Effector memory CD8-positive, alpha-beta T cell (primary cell): ENCODE results near the gene KCNQ1.

Experiments used
- ATAC-seq: fragments of 150-1000 bp; cut with Tn5 transposase; replicated peaks from 2 replicates; pipeline ENCODE4 v1.10.0; 2021; ENCODE audit warnings: mild to moderate bottlenecking, moderate library complexity
- DNase-seq, 3 experiments: peaks; one replicate each; pipeline ENCODE4 v3.0.0; 2021
- H3K27ac Mint-ChIP-seq, 2 donors: one replicate each; pipeline ENCODE4 v1.8.0; 2022; ENCODE audit warnings: mild to moderate bottlenecking in 2 of 2, mixed read lengths in 2 of 2, moderate library complexity in 2 of 2
- H3K27me3 Mint-ChIP-seq, 2 donors: one replicate each; pipeline ENCODE4 v1.8.0; 2022; ENCODE audit warnings: mixed read lengths in 2 of 2
- H3K36me3 Mint-ChIP-seq: one replicate; pipeline ENCODE4 v1.8.0; 2022; ENCODE audit warnings: mild to moderate bottlenecking, moderate library complexity, mixed read lengths; ENCODE audit not compliant: insufficient read depth
- H3K4me1 Mint-ChIP-seq, 2 donors: one replicate each; pipeline ENCODE4 v1.8.0; 2022; ENCODE audit warnings: low read depth in 2 of 2, mixed read lengths in 2 of 2
- H3K4me3 Mint-ChIP-seq, 2 donors: one replicate each; pipeline ENCODE4 v1.8.0; 2022; ENCODE audit warnings: mild to moderate bottlenecking in 2 of 2, mixed read lengths in 2 of 2, moderate library complexity in 2 of 2
- H3K9me3 Mint-ChIP-seq, 2 donors: one replicate each; pipeline ENCODE4 v1.8.0; 2022; ENCODE audit warnings: mixed read lengths in 2 of 2

The KCNQ1 gene

GRCh38 chr11:2662024-2662312 lies 217.2 kb downstream of the KCNQ1 start:
- ATAC-seq (no peak), DNase-seq (no peak)
- H3K27ac Mint-ChIP-seq: no peak overlapping the region
- peaks cover 0 to 5% of the 10 kb centered on the region in 2 donors for H3K27me3 Mint-ChIP-seq
- no peaks in the 10 kb centered on the region for H3K4me1 Mint-ChIP-seq
- peaks cover 0 to 8% of the 10 kb centered on the region in 2 donors for H3K9me3 Mint-ChIP-seq
- H3K36me3 Mint-ChIP-seq: peaks cover 5% of the 10 kb centered on the region
- no peak overlapping the region for H3K4me3 Mint-ChIP-seq

- ATAC-seq (no peak), DNase-seq (no peak)
- Mint-ChIP-seq H3K27me3 (peaks cover 0 to 5% of the 10 kb centered on the region in 2 donors), H3K27ac (no peak overlapping the region), H3K4me3 (no peak overlapping the region), H3K9me3 (peaks cover 0 to 8% of the 10 kb centered on the region in 2 donors), H3K4me1 (no peaks in the 10 kb centered on the region), H3K36me3 (peaks cover 5% of the 10 kb centered on the region)
Measured at GRCh38 chr11:2662430-2663299, 217.9 kb downstream of the KCNQ1 start.

- Mint-ChIP-seq H3K4me3 (no peak overlapping the region), H3K27ac (no peak overlapping the region), H3K9me3 (peaks cover 0 to 8% of the 10 kb centered on the region in 2 donors), H3K36me3 (peaks cover 5% of the 10 kb centered on the region), H3K27me3 (peaks cover 0 to 5% of the 10 kb centered on the region in 2 donors), H3K4me1 (no peaks in the 10 kb centered on the region)
- DNase-seq (no peak), ATAC-seq (no peak)
Measured at GRCh38 chr11:2663506-2663905, 218.7 kb downstream of the KCNQ1 start.

GRCh38 chr11:2663915-2664314 lies 219.1 kb downstream of the KCNQ1 start:
- Mint-ChIP-seq H3K27me3 (peaks cover 0 to 5% of the 10 kb centered on the region in 2 donors), H3K27ac (no peak overlapping the region), H3K36me3 (peaks cover 5% of the 10 kb centered on the region), H3K4me1 (no peaks in the 10 kb centered on the region), H3K9me3 (peaks cover 0 to 8% of the 10 kb centered on the region in 2 donors), H3K4me3 (no peak overlapping the region)
- ATAC-seq (no peak), DNase-seq (no peak)

GRCh38 chr11:2664376-2664775 lies 219.6 kb downstream of the KCNQ1 start:
- DNase-seq (no peak), ATAC-seq (no peak)
- Mint-ChIP-seq H3K9me3 (peaks cover 0 to 8% of the 10 kb centered on the region in 2 donors), H3K36me3 (peaks cover 5% of the 10 kb centered on the region), H3K4me3 (no peak overlapping the region), H3K27me3 (peaks cover 0 to 5% of the 10 kb centered on the region in 2 donors), H3K4me1 (no peaks in the 10 kb centered on the region), H3K27ac (no peak overlapping the region)

- ATAC-seq: no peak
- peaks cover 5% of the 10 kb centered on the region for H3K36me3 Mint-ChIP-seq
- H3K27me3 Mint-ChIP-seq: peaks cover 0 to 5% of the 10 kb centered on the region in 2 donors
- H3K9me3 Mint-ChIP-seq: peaks cover 0 to 8% of the 10 kb centered on the region in 2 donors
- no peak overlapping the region for H3K27ac Mint-ChIP-seq
- H3K4me3 Mint-ChIP-seq: no peak overlapping the region
- no peak for DNase-seq
- no peaks in the 10 kb centered on the region for H3K4me1 Mint-ChIP-seq
Measured at GRCh38 chr11:2664791-2665525, 220.2 kb downstream of the KCNQ1 start.

- Mint-ChIP-seq H3K9me3 (peaks cover 0 to 6% of the 10 kb centered on the region in 2 donors), H3K4me3 (no peak overlapping the region), H3K27ac (no peak overlapping the region), H3K27me3 (peaks cover 0 to 5% of the 10 kb centered on the region in 2 donors), H3K4me1 (no peaks in the 10 kb centered on the region), H3K36me3 (peaks cover 5% of the 10 kb centered on the region)
- no peak for ATAC-seq
- no peak for DNase-seq
Measured at GRCh38 chr11:2665526-2666400, 221.0 kb downstream of the KCNQ1 start.

- ATAC-seq: no peak
- H3K36me3 Mint-ChIP-seq: no peaks in the 10 kb centered on the region
- H3K4me3 Mint-ChIP-seq: no peak overlapping the region
- peaks cover 0 to 2% of the 10 kb centered on the region in 2 donors for H3K4me1 Mint-ChIP-seq
- peaks cover 0 to 5% of the 10 kb centered on the region in 2 donors for H3K27me3 Mint-ChIP-seq
- H3K27ac Mint-ChIP-seq: no peak overlapping the region
- H3K9me3 Mint-ChIP-seq: peaks cover 0 to under 1% of the 10 kb centered on the region in 2 donors
- no peak for DNase-seq
Measured at GRCh38 chr11:2666401-2666741, 221.6 kb downstream of the KCNQ1 start.

GRCh38 chr11:2666828-2667570 lies 222.2 kb downstream of the KCNQ1 start:
- Mint-ChIP-seq H3K4me3 (no peak overlapping the region), H3K36me3 (no peaks in the 10 kb centered on the region), H3K27me3 (peaks cover 0 to 5% of the 10 kb centered on the region in 2 donors), H3K27ac (no peak overlapping the region), H3K9me3 (no peaks in the 10 kb centered on the region), H3K4me1 (peaks cover 0 to 2% of the 10 kb centered on the region in 2 donors)
- ATAC-seq (no peak), DNase-seq (no peak)

GRCh38 chr11:2667940-2668339 lies 223.1 kb downstream of the KCNQ1 start:
- no peaks in the 10 kb centered on the region for H3K9me3 Mint-ChIP-seq
- no peak overlapping the region for H3K4me3 Mint-ChIP-seq
- H3K27ac Mint-ChIP-seq: no peak overlapping the region
- DNase-seq: no peak
- no peak for ATAC-seq
- no peaks in the 10 kb centered on the region for H3K36me3 Mint-ChIP-seq
- peaks cover 0 to under 1% of the 10 kb centered on the region in 2 donors for H3K27me3 Mint-ChIP-seq
- peaks cover 0 to 2% of the 10 kb centered on the region in 2 donors for H3K4me1 Mint-ChIP-seq

- H3K36me3 Mint-ChIP-seq: peaks cover 3% of the 10 kb centered on the region
- no peak for DNase-seq
- no peaks in the 10 kb centered on the region for H3K9me3 Mint-ChIP-seq
- H3K27ac Mint-ChIP-seq: no peak overlapping the region
- no peaks in the 10 kb centered on the region for H3K27me3 Mint-ChIP-seq
- peaks cover 0 to 2% of the 10 kb centered on the region in 2 donors for H3K4me1 Mint-ChIP-seq
- no peak overlapping the region for H3K4me3 Mint-ChIP-seq
- no peak for ATAC-seq
Measured at GRCh38 chr11:2668876-2669275, 224.1 kb downstream of the KCNQ1 start.

GRCh38 chr11:2669634-2670469 lies 225.0 kb downstream of the KCNQ1 start:
- no peak overlapping the region for H3K27ac Mint-ChIP-seq
- peaks cover 0 to 2% of the 10 kb centered on the region in 2 donors for H3K4me1 Mint-ChIP-seq
- H3K4me3 Mint-ChIP-seq: no peak overlapping the region
- H3K9me3 Mint-ChIP-seq: no peaks in the 10 kb centered on the region
- H3K36me3 Mint-ChIP-seq: peaks cover 3% of the 10 kb centered on the region
- DNase-seq: no peak
- ATAC-seq: no peak
- H3K27me3 Mint-ChIP-seq: no peaks in the 10 kb centered on the region
